Measurements from ENCODE around the gene CTBP1.

Gene CTBP1

DNA sequence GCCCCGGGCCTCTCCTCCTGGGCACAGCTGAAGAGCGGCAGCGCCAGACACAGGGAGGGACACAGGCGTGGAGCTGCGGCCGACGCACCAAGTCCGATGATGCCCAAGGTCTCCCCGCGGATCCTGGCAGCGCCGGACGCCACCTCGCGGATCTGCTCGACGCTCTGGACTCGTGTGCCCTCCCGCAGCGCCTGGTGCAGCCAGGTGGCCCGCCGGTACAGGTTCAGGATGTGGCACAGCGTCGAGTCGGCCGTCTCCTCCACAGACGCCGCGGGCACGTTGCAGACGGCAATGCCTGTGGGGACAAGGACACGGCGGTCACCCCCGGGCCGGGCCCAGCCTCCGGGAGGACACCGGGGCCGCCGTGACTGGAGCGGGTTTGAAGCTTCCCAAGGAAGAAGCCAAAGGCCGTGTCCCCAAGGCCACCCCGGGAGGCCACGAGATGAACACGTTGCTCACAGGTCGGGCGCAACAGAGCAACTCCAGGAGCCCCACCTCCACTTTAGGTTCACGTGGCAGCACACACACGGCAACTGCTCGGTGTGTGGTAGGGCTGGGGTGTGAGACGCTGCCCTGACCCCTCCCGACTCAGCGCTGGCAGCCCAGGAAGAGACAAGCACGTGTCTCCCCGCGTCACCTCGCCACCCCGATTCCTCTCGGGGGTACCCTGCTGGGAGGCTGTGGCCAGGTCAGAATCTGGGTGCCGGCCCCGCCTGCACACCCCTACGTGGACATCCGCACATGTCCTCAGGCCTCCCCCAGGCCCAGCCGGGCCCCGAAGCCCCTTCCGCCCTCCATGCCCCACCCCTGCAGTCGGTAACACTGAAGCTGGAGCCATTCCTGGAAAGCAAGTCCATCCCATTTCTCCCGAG, 23.4 kb downstream of the CTBP1 start:
- peaks cover 13% of the 10 kb centered on the region for H3K4me1 ChIP-seq (ENCODE audit: insufficient read depth, low read length, severe bottlenecking)
- no peaks in the 10 kb centered on the region for H3K9me2 ChIP-seq (ENCODE audit: low read depth, low read length)
- TF ChIP-seq, protein P1, sequence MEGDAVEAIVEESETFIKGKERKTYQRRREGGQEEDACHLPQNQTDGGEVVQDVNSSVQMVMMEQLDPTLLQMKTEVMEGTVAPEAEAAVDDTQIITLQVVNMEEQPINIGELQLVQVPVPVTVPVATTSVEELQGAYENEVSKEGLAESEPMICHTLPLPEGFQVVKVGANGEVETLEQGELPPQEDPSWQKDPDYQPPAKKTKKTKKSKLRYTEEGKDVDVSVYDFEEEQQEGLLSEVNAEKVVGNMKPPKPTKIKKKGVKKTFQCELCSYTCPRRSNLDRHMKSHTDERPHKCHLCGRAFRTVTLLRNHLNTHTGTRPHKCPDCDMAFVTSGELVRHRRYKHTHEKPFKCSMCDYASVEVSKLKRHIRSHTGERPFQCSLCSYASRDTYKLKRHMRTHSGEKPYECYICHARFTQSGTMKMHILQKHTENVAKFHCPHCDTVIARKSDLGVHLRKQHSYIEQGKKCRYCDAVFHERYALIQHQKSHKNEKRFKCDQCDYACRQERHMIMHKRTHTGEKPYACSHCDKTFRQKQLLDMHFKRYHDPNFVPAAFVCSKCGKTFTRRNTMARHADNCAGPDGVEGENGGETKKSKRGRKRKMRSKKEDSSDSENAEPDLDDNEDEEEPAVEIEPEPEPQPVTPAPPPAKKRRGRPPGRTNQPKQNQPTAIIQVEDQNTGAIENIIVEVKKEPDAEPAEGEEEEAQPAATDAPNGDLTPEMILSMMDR (IDR thresholded peaks at IDR 0.05; ENCODE audit: low read length) = no peak
- TF ChIP-seq EZH2 (IDR thresholded peaks at IDR 0.05; ENCODE audit: borderline replicate concordance, low read length) = no peak
- no peaks in the 10 kb centered on the region for H3K9me3 ChIP-seq (ENCODE audit: low read length)
- H3K27ac ChIP-seq (ENCODE audit: low read depth, low read length, poor library complexity, severe bottlenecking) = no peak overlapping the region
- H3K36me3 ChIP-seq (ENCODE audit: insufficient read depth, low read length) = peaks cover 29% of the 10 kb centered on the region
- no peaks in the 10 kb centered on the region for H3K79me2 ChIP-seq (ENCODE audit: insufficient read depth, low read length)
- no peaks in the 10 kb centered on the region for H4K20me1 ChIP-seq (ENCODE audit: insufficient read depth, low read length)
- no peaks in the 10 kb centered on the region for H3K27me3 ChIP-seq (ENCODE audit: insufficient read depth, low read length)
- H3K9ac ChIP-seq (ENCODE audit: low read length) = no peak overlapping the region
- H3K4me2 ChIP-seq (ENCODE audit: low read length) = no peak overlapping the region
- H2AFZ ChIP-seq (ENCODE audit: low read length) = no peak overlapping the region
- no peak overlapping the region for H3K4me3 ChIP-seq (ENCODE audit: low read depth, low read length, poor library complexity, severe bottlenecking)
- H3F3A ChIP-seq (ENCODE audit: insufficient read depth, low read length) = no peaks in the 10 kb centered on the region

DNA sequence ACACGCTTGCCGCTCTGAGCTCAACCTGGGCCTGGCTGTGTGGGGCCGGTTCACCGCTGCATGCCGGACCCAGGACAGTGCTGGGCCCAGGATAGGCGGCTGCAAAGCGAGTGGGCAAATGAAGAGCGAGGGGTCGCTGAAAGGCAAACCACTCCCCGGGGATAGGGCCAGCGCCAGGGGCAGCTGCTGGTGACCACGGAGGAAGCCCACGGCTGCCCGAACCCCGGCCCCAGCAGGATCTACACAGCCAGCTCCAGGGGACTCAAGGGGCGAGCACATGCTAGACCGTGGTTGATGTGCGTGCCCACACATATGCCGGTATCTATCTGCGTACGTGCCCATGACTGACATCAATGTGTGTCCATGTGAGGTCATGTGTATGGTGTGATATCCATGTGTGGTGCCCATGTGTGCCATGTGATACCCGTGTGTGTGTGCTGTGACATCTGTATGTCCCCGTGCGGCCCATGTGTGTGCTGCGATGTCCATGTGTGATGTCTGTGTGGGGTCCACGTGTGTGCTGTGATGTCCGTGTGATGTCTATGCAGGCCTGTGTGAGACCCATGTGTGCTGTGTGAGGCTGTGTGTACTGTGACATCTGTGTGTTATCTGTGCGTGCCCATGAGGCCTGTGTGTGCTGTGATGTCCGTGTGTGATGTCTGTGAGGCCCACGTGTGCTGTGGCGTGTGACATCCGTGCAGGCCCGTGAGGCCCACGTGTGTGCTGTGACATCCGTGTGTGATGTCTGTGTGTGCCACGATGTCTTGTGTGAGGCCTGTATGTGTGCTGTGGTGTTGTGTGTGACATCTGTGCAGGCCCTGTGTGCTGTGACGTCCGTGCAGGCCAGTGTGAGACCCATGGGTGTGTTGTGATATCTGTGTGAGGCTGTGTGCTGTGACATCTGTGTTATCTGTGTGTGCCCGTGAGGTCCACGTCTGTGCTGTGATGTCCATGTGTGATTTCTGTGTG, 24.8 kb downstream of the CTBP1 start:
- Histone ChIP-seq H3K4me3 (ENCODE audit: low read depth, low read length, poor library complexity, severe bottlenecking) (no peak overlapping the region), H3K9ac (ENCODE audit: low read length) (no peak overlapping the region), H2AFZ (ENCODE audit: low read length) (no peak overlapping the region), H4K20me1 (ENCODE audit: insufficient read depth, low read length) (no peaks in the 10 kb centered on the region), H3K4me2 (ENCODE audit: low read length) (no peak overlapping the region), H3K27ac (ENCODE audit: low read depth, low read length, poor library complexity, severe bottlenecking) (no peak overlapping the region), H3K4me1 (ENCODE audit: insufficient read depth, low read length, severe bottlenecking) (peaks cover 27% of the 10 kb centered on the region), H3K9me3 (ENCODE audit: low read length) (no peaks in the 10 kb centered on the region), H3K79me2 (ENCODE audit: insufficient read depth, low read length) (no peaks in the 10 kb centered on the region), H3K36me3 (ENCODE audit: insufficient read depth, low read length) (peaks cover 32% of the 10 kb centered on the region), H3K27me3 (ENCODE audit: insufficient read depth, low read length) (no peaks in the 10 kb centered on the region), H3F3A (ENCODE audit: insufficient read depth, low read length) (peaks cover 5% of the 10 kb centered on the region), H3K9me2 (ENCODE audit: low read depth, low read length) (no peaks in the 10 kb centered on the region)
- TF ChIP-seq EZH2 (IDR thresholded peaks at IDR 0.05; ENCODE audit: borderline replicate concordance, low read length) = no peak
- TF ChIP-seq, protein P1 (IDR thresholded peaks at IDR 0.05; ENCODE audit: low read length) = no peak

DNA sequence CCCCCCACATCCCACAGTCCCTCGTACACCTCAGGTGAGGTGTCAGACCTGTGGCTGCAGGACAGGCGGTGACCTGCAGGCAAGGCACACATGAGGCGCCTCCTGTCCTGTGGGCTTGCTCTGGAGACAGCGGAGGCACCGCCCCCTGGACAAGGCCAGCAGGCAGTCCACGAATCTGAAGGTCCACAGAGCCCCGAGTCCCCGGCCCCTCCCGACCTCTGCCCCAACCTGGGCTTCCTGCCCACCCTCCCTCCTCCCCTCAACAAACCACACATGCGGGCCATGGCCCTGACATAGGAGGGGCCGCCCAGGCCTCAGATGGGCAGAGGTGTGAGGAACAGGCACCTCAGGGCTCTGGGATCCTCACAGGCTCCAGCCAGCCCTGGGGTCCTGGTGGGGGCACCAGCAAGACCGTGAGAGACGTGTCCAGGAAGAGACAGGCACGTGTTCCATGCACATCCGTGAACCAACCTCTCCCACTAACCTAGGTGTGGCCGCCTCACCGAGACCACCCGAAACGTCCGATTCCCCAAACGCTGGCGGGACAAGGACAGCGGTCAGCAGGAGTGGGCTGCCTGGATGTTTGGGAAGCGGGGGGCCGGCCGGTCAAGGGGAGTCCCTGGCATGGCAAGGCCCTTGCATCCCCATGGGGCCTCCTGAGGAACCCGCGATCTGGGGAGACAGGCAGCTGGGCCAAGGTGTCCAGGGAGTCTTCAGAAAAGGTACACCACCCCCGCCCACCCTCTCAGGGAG, 25.8 kb downstream of the CTBP1 start:
- H3K4me3 ChIP-seq (ENCODE audit: low read depth, low read length, poor library complexity, severe bottlenecking) = no peak overlapping the region
- no peaks in the 10 kb centered on the region for H4K20me1 ChIP-seq (ENCODE audit: insufficient read depth, low read length)
- H3K9ac ChIP-seq (ENCODE audit: low read length) = no peak overlapping the region
- TF ChIP-seq, protein P1 (IDR thresholded peaks at IDR 0.05; ENCODE audit: low read length) = no peak
- no peak for TF ChIP-seq EZH2 (IDR thresholded peaks at IDR 0.05; ENCODE audit: borderline replicate concordance, low read length)
- no peak overlapping the region for H3K4me2 ChIP-seq (ENCODE audit: low read length)
- peaks cover 32% of the 10 kb centered on the region for H3K36me3 ChIP-seq (ENCODE audit: insufficient read depth, low read length)
- H2AFZ ChIP-seq (ENCODE audit: low read length) = no peak overlapping the region
- H3F3A ChIP-seq (ENCODE audit: insufficient read depth, low read length) = peaks cover 6% of the 10 kb centered on the region
- H3K4me1 ChIP-seq (ENCODE audit: insufficient read depth, low read length, severe bottlenecking) = peaks cover 37% of the 10 kb centered on the region
- no peaks in the 10 kb centered on the region for H3K9me2 ChIP-seq (ENCODE audit: low read depth, low read length)
- H3K27me3 ChIP-seq (ENCODE audit: insufficient read depth, low read length) = no peaks in the 10 kb centered on the region
- no peaks in the 10 kb centered on the region for H3K9me3 ChIP-seq (ENCODE audit: low read length)
- H3K27ac ChIP-seq (ENCODE audit: low read depth, low read length, poor library complexity, severe bottlenecking) = no peak overlapping the region
- no peaks in the 10 kb centered on the region for H3K79me2 ChIP-seq (ENCODE audit: insufficient read depth, low read length)

Measured in OCI-LY1 (cell line).